Measurements from ENCODE around the gene MIX23.
A peak's percentile ranks its signal among the peaks of the same experiment; 100 is the strongest.
"Not testable (repeated sequence)": the region's sequence is repeated elsewhere in the genome, so short reads cannot be mapped to it uniquely, and the experiment has no call there.

Gene MIX23

GRCh38 chr3:122392868-122393844 is 10.1 kb upstream of the MIX23 start:
- DNase-seq (ENCODE audit: low read depth in 2 of 2): no peak

GRCh38 chr3:122391681-122392446 is 8.8 kb upstream of the MIX23 start:
- no peak for DNase-seq (ENCODE audit: low read depth in 2 of 2)

- no peak for DNase-seq (ENCODE audit: low read depth in 2 of 2)
Observed at GRCh38 chr3:122390665-122391064, 7.6 kb upstream of the MIX23 start.

GRCh38 chr3:122389892-122390291 is 6.9 kb upstream of the MIX23 start:
- no peak for DNase-seq (ENCODE audit: low read depth in 2 of 2)

GRCh38 chr3:122389197-122389596 is 6.2 kb upstream of the MIX23 start:
- no peak for DNase-seq (ENCODE audit: low read depth in 2 of 2)

- DNase-seq (ENCODE audit: low read depth in 2 of 2): no peak
Observed at GRCh38 chr3:122387709-122388108, 4.7 kb upstream of the MIX23 start.

GRCh38 chr3:122383771-122384697 is 1.0 kb upstream of the MIX23 start, which contains the start of gene FAM162A:
Gene FAM162A, plus strand, starts transcription at chr3:122384182. Its CDS starts 84 bp downstream, at chr3:122384266.
- DNase-seq (ENCODE audit: low read depth in 2 of 2): peak; percentile 85

- no peak for DNase-seq (ENCODE audit: low read depth in 2 of 2)
Observed at GRCh38 chr3:122377975-122378374, 5.1 kb downstream of the MIX23 start.

GRCh38 chr3:122374034-122374433 is 9.0 kb downstream of the MIX23 start:
- no peak for DNase-seq (ENCODE audit: low read depth in 2 of 2)

- DNase-seq (ENCODE audit: low read depth in 2 of 2): no peak
Observed at GRCh38 chr3:122366379-122366749, 16.7 kb downstream of the MIX23 start.

- DNase-seq (ENCODE audit: low read depth in 2 of 2): not testable (repeated sequence)
Observed at GRCh38 chr3:122365582-122366378, 17.3 kb downstream of the MIX23 start.

GRCh38 chr3:122365073-122365472 is 18.0 kb downstream of the MIX23 start:
- DNase-seq (ENCODE audit: low read depth in 2 of 2): no peak

- no peak for DNase-seq (ENCODE audit: low read depth in 2 of 2)
Observed at GRCh38 chr3:122364490-122364889, 18.5 kb downstream of the MIX23 start.

- no peak for DNase-seq (ENCODE audit: low read depth in 2 of 2)
Observed at GRCh38 chr3:122362026-122362425, 21.0 kb downstream of the MIX23 start.

- no peak for DNase-seq (ENCODE audit: low read depth in 2 of 2)
Observed at GRCh38 chr3:122358703-122359032, 24.4 kb downstream of the MIX23 start.

GRCh38 chr3:122357828-122358702 is 25.0 kb downstream of the MIX23 start:
- no peak for DNase-seq (ENCODE audit: low read depth in 2 of 2)

GRCh38 chr3:122356402-122356801 is 26.6 kb downstream of the MIX23 start:
- DNase-seq (ENCODE audit: low read depth in 2 of 2): no peak

GRCh38 chr3:122355612-122356011 is 27.4 kb downstream of the MIX23 start:
- DNase-seq (ENCODE audit: low read depth in 2 of 2): no peak

GRCh38 chr3:122353893-122354401 is 29.1 kb downstream of the MIX23 start:
- DNase-seq (ENCODE audit: low read depth in 2 of 2): no peak

GRCh38 chr3:122353215-122353614 is 29.8 kb downstream of the MIX23 start:
- DNase-seq (ENCODE audit: low read depth in 2 of 2): no peak
